Panc1 (cell line): Measurements from ENCODE around the gene WBP1L. TPM values are rescaled to one million over a fixed set of nuclear protein-coding genes. Genes with fewer than 3 reads are reported as not detected.
A peak's percentile ranks its signal among the peaks of the same experiment; 100 is the strongest.

Source experiments
- ATAC-seq: fragments of 200-7000 bp; cut with Tn5 transposase; 2 replicates; pipeline ENCODE4 v1.9.1; 2020; ENCODE audit warnings: mild to moderate bottlenecking, moderate library complexity
- BruUV-seq: library from RNA; stranded (reverse); fragments of 400-500 nt; replicated peaks from 2 replicates; lab custom pipeline; 2021; lab: Mats Ljungman, UMichigan
- CTCF ChIA-PET: fragments of 300-600 bp; sonication (Branson Sonifier 250); formaldehyde crosslinking; loops from one replicate; lab custom pipeline; 2022; ENCODE audit warnings: antibody characterized with exemption; lab: Charles Lee
- POLR2A ChIA-PET: fragments of 300-600 bp; sonication (Branson Sonifier 250); formaldehyde crosslinking; loops from one replicate; lab custom pipeline; 2022; ENCODE audit warnings: antibody characterized with exemption; lab: Charles Lee
- DNase-seq: peaks from one replicate; pipeline ENCODE4 v3.0.0-alpha.2; 2010; ENCODE audit warnings: low read depth, low spot score
- H3K27ac ChIP-seq: 2 replicates; pipeline ENCODE4 v1.5.1; 2011; ENCODE audit warnings: mild to moderate bottlenecking, low read length, inconsistent platforms
- H3K27me3 ChIP-seq: fragments of 200-500 bp; sonication (Bioruptor generic); 2 replicates; pipeline ENCODE4 v1.6.0; 2014; ENCODE audit warnings: low read length, inconsistent platforms; ENCODE audit not compliant: control insufficient read depth, insufficient read depth
- H3K36me3 ChIP-seq: fragments of 200-500 bp; sonication (Bioruptor generic); 2 replicates; pipeline ENCODE4 v1.5.1; 2014; ENCODE audit warnings: inconsistent platforms, mild to moderate bottlenecking, low read length, moderate library complexity; ENCODE audit not compliant: control insufficient read depth, insufficient read depth
- H3K4me1 ChIP-seq: 2 replicates; pipeline ENCODE4 v1.5.1; 2011; ENCODE audit warnings: inconsistent platforms, mild to moderate bottlenecking, low read length, moderate library complexity; ENCODE audit not compliant: control insufficient read depth, insufficient read depth
- H3K4me3 ChIP-seq, 2 experiments: 2 replicates each; pipeline ENCODE4 v1.5.1; 2011 to 2012; ENCODE audit warnings: low read depth in 2 of 2, low read length in 2 of 2, mild to moderate bottlenecking in 2 of 2, inconsistent platforms in 1 of 2, moderate library complexity in 1 of 2
- H3K9me3 ChIP-seq: fragments of 200-500 bp; sonication (Bioruptor generic); 2 replicates; pipeline ENCODE4 v1.5.1; 2014; ENCODE audit warnings: low read depth, mild to moderate bottlenecking, inconsistent platforms, low read length, moderate library complexity; ENCODE audit not compliant: control insufficient read depth, insufficient read depth
- CTCF ChIP-seq: fragments of 450-650 bp; IDR thresholded peaks from 2 replicates; pipeline ENCODE4 v1.5.1; 2017; ENCODE audit warnings: mild to moderate bottlenecking
- POLR2AphosphoS5 ChIP-seq: IDR thresholded peaks from 2 replicates; pipeline ENCODE4 v1.6.1; 2012; ENCODE audit warnings: mild to moderate bottlenecking, low read depth, low read length, moderate library complexity
- REST ChIP-seq, 2 experiments: IDR thresholded peaks; 2 replicates each; pipeline ENCODE4 v1.6.1; 2011 to 2012; ENCODE audit warnings: low read depth in 2 of 2, control low read depth in 1 of 2, low read length in 1 of 2, mild to moderate bottlenecking in 1 of 2, moderate library complexity in 1 of 2; ENCODE audit not compliant: insufficient read depth in 1 of 2
- SIN3A ChIP-seq: IDR thresholded peaks from 2 replicates; pipeline ENCODE4 v1.6.1; 2012; ENCODE audit warnings: low read depth, mild to moderate bottlenecking, low read length, moderate library complexity, borderline replicate concordance; ENCODE audit not compliant: insufficient read depth
- TCF7L2 ChIP-seq: IDR thresholded peaks from 2 replicates; pipeline ENCODE4 v1.6.1; 2011; ENCODE audit warnings: mild to moderate bottlenecking, low read depth, low read length, inconsistent platforms
- in situ Hi-C: cut with HindIII; loops from 2 replicates; pipeline ENCODE4 v1.10.0; 2016; ENCODE audit warnings: low sequenced_read_pairs, low pct_unique_long_range_greater_than_20kb
- intact Hi-C: fragments of 100-400 bp; cut with micrococcal nuclease; formaldehyde crosslinking; loops from one replicate; pipeline ENCODE4 v1.10.0; 2022; ENCODE audit not compliant: unreplicated experiment
- total RNA-seq: library from RNA; stranded (reverse); gene quantifications from one replicate; pipeline ENCODE4 v1.2.1, GENCODE V29; 2021; ENCODE audit not compliant: unreplicated experiment

Gene WBP1L
- total RNA-seq, 1 experiment from 2014 or later: 91.3 TPM

GRCh38 chr10:102767428-102768160 lies 23.8 kb downstream of the WBP1L start:
- no peak overlapping the region for H3K4me3 ChIP-seq
- CTCF ChIA-PET: interaction anchor here (1.2 kb wide), 1 partner anchor 11 kb away, joined by 3 read pairs; no protein-coding TSS in a partner anchor
- no peaks in the 10 kb centered on the region for H3K27me3 ChIP-seq
- peak overlapping the region; percentile 84 for H3K27ac ChIP-seq
- BruUV-seq: TSS peak; percentile 16
- POLR2A ChIA-PET: interaction anchor here (0.5 to 0.6 kb wide), 2 partner anchors 9 to 90 kb away, joined by 4 to 5 read pairs; no protein-coding TSS in a partner anchor
- in situ Hi-C loops (no loop called here), intact Hi-C loops (no loop called here)
- H3K4me1 ChIP-seq: peaks cover 75% of the 10 kb centered on the region
- no peaks in the 10 kb centered on the region for H3K36me3 ChIP-seq
- no peaks in the 10 kb centered on the region for H3K9me3 ChIP-seq
- DNase-seq (no peak), ATAC-seq (0 out of 2 replicates have a peak, but pooled peaks have one; percentile 1)
- TF ChIP-seq SIN3A (no peak), REST (IDR thresholded peaks at IDR 0.05; ENCODE audit: insufficient read depth in 1 of 2, low read depth in 2 of 2, low read length in 1 of 2) (no peak), TCF7L2 (no peak), CTCF (no peak), POLR2AphosphoS5 (no peak)

GRCh38 chr10:102769375-102770107 lies 25.8 kb downstream of the WBP1L start:
- Histone ChIP-seq H3K9me3 (no peaks in the 10 kb centered on the region), H3K36me3 (no peaks in the 10 kb centered on the region), H3K27me3 (no peaks in the 10 kb centered on the region), H3K4me1 (peaks cover 82% of the 10 kb centered on the region), H3K4me3 (no peak overlapping the region), H3K27ac (peak overlapping the region; percentile 91)
- intact Hi-C loops: no loop called here
- BruUV-seq: TSS peak; percentile 17
- TF ChIP-seq POLR2AphosphoS5 (peak; percentile 84), CTCF (no peak), SIN3A (0 out of 2 replicates have a peak, but pooled peaks have one; percentile 51), TCF7L2 (0 out of 2 replicates have a peak, but pooled peaks have one; percentile 25), REST (IDR thresholded peaks at IDR 0.05; ENCODE audit: insufficient read depth in 1 of 2, low read depth in 2 of 2, low read length in 1 of 2) (0 out of 4 replicates have a peak, but pooled peaks of 1 of the 2 experiments have one; percentile 32)
- ChIA-PET POLR2A (interaction anchor here (0.5 to 1.0 kb wide), 3 partner anchors 12 to 29 kb away, joined by 4 to 10 read pairs (median 6); partner anchors contain the start of gene WBP1L), CTCF (interaction anchor here (0.6 to 0.7 kb wide), 3 partner anchors 32 to 68 kb away, joined by 3 to 5 read pairs (median 4); no protein-coding TSS in a partner anchor)
- in situ Hi-C loops: no loop called here
- DNase-seq (peak; percentile 92), ATAC-seq (peak; percentile 90)
